ENCODE measurements around the gene PPP6R2. TPM values are rescaled to one million over a fixed set of nuclear protein-coding genes. Genes with fewer than 3 reads are reported as not detected.

The PPP6R2 gene
- total RNA-seq, 6 experiments from 2014 or later = 38.3 to 80.3 (median 54.4) TPM

GRCh38 chr22:50437511-50438304, 94.6 kb downstream of the PPP6R2 start:
- WGBS (ENCODE audit: insufficient coverage, low coverage, low lambda C conversion rate, missing lambda C conversion rate) = 31% methylated on average over 3 of the region's 36 CpGs

GRCh38 chr22:50438305-50439275, 95.5 kb downstream of the PPP6R2 start:
- H3K27me3 ChIP-seq = no peaks in the 10 kb centered on the region
- no peaks in the 10 kb centered on the region for H3K4me1 ChIP-seq
- peaks cover 5 to 72% (median 39%) of the 10 kb centered on the region in 4 donors for H3K36me3 ChIP-seq
- 0% methylated on average over 1 of the region's 34 CpGs for WGBS (ENCODE audit: insufficient coverage, low coverage, low lambda C conversion rate, missing lambda C conversion rate)
- no peak overlapping the region for H3K27ac ChIP-seq
- TF ChIP-seq CTCF (IDR thresholded peaks at IDR 0.05) (no peak), POLR2A (IDR thresholded peaks at IDR 0.05) (no peak)
- H3K4me3 ChIP-seq = no peak overlapping the region
- DNase-seq (peak in 2 of 3 donors; percentile 23 to 52), ATAC-seq (no peak)
- H3K9me3 ChIP-seq = no peaks in the 10 kb centered on the region
- intact Hi-C loops (cut with DNase I) = no loop called here

More at GRCh38 chr22:50437511-50438304, 94.6 kb downstream of the PPP6R2 start:
- H3K4me1 ChIP-seq = no peaks in the 10 kb centered on the region
- no peak for ATAC-seq
- no peaks in the 10 kb centered on the region for H3K9me3 ChIP-seq
- TF ChIP-seq POLR2A (IDR thresholded peaks at IDR 0.05) = no peak
- no peak for TF ChIP-seq CTCF (IDR thresholded peaks at IDR 0.05)
- H3K4me3 ChIP-seq = no peak overlapping the region
- H3K36me3 ChIP-seq = peaks cover 5 to 68% (median 38%) of the 10 kb centered on the region in 4 donors
- intact Hi-C loops (cut with DNase I) = no loop called here
- DNase-seq = peak in 2 of 3 donors; percentile 15 to 52
- H3K27ac ChIP-seq = no peak overlapping the region
- H3K27me3 ChIP-seq = no peaks in the 10 kb centered on the region

- peak in 2 of 3 donors; percentile 19 to 54 for DNase-seq
- no peak for ATAC-seq
- no peaks in the 10 kb centered on the region for H3K27me3 ChIP-seq
- H3K27ac ChIP-seq = no peak overlapping the region
- 33% methylated on average over 1 of the region's 17 CpGs for WGBS (ENCODE audit: insufficient coverage, low coverage, low lambda C conversion rate, missing lambda C conversion rate)
- no peaks in the 10 kb centered on the region for H3K9me3 ChIP-seq
- intact Hi-C loops (cut with DNase I) = no loop called here
- peaks cover 5 to 73% (median 39%) of the 10 kb centered on the region in 4 donors for H3K36me3 ChIP-seq
- TF ChIP-seq CTCF (IDR thresholded peaks at IDR 0.05) (no peak), POLR2A (IDR thresholded peaks at IDR 0.05) (no peak)
- H3K4me1 ChIP-seq = no peaks in the 10 kb centered on the region
- H3K4me3 ChIP-seq = no peak overlapping the region
Measured at GRCh38 chr22:50439314-50439870, 96.3 kb downstream of the PPP6R2 start.

- peak in 1 of 3 donors; percentile 53 for DNase-seq
- no peak overlapping the region for H3K27ac ChIP-seq
- no peak for ATAC-seq
- no peaks in the 10 kb centered on the region for H3K9me3 ChIP-seq
- WGBS (ENCODE audit: insufficient coverage, low coverage, low lambda C conversion rate, missing lambda C conversion rate) = no CpG with 5 or more reads among the region's 10 CpGs
- no peaks in the 10 kb centered on the region for H3K4me1 ChIP-seq
- no peak overlapping the region for H3K4me3 ChIP-seq
- intact Hi-C loops (cut with DNase I) = no loop called here
- peaks cover 5 to 71% (median 38%) of the 10 kb centered on the region in 4 donors for H3K36me3 ChIP-seq
- TF ChIP-seq CTCF (IDR thresholded peaks at IDR 0.05) = no peak
- TF ChIP-seq POLR2A (IDR thresholded peaks at IDR 0.05) = no peak
- H3K27me3 ChIP-seq = no peaks in the 10 kb centered on the region
Measured at GRCh38 chr22:50439871-50440331, 96.8 kb downstream of the PPP6R2 start.
